ENCODE measurements around the gene MYO18B.

DNA sequence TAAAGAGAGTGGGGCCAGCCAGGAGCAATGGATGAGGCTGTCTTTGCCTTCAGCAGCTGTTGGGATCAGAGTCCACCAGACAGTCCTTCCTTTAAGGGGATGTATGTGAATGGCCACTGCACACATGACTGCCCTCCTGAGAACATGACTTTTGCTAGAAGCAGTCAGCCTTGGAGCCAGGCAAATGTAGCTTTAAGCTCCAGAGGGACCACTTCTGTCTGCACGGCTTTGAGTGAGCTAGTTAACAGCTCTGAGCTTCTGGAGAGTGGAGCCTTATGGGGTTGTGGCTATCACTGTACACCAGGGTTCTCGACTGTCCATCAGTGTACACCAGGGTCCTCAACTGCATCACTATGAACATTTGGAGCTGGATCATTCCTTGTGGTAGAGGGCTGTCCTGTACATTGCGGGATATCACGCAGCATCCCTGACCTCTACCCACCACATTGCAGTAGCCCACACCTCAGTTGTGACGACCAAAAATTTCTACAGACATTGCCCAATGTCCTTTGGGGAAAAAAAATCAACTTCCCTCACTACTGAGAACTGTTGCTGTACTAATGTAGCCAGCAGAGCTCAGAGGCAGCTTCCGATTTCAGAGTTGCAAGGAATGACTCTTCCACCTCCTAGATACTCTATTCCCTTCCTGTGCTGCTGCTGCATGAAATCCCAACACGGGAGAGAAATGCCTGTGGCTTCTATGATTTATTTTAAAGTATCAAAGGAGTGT, 169.4 kb downstream of the MYO18B start:
- no peak for TF ChIP-seq ARNTL (CRISPR knock-in tag; IDR thresholded peaks at IDR 0.05; ENCODE audit: borderline replicate concordance, low read depth)
- no peak for TF ChIP-seq ZFP30 (CRISPR knock-in tag; IDR thresholded peaks at IDR 0.05)
- no peak for TF ChIP-seq CSDC2 (CRISPR knock-in tag; IDR thresholded peaks at IDR 0.05)
- no peak for TF ChIP-seq GLIS3 (CRISPR knock-in tag; IDR thresholded peaks at IDR 0.05)
- TF ChIP-seq RARB (CRISPR knock-in tag; IDR thresholded peaks at IDR 0.05): no peak
- no peak for TF ChIP-seq TOX (CRISPR knock-in tag; IDR thresholded peaks at IDR 0.05; ENCODE audit: borderline replicate concordance)
